Neutrophil (primary cell): ENCODE data around the gene CCDC102A.

Experiments
- H3K27ac ChIP-seq: fragments of 200-600 bp; sonication (generic); 2 replicates; pipeline ENCODE4 v1.5.1; 2016; ENCODE audit warnings: mild to moderate bottlenecking, moderate library complexity
- H3K27me3 ChIP-seq: fragments of 200-600 bp; sonication (generic); 2 replicates; pipeline ENCODE4 v1.6.0; 2016; ENCODE audit warnings: mild to moderate bottlenecking
- H3K36me3 ChIP-seq: fragments of 200-600 bp; sonication (generic); 2 replicates; pipeline ENCODE4 v1.5.1; 2017
- H3K4me1 ChIP-seq, 2 experiments: fragments of 200-600 bp in 1 of 2; sonication (generic) in 1 of 2; 1 replicate in 1 of 2; 2 replicates in 1 of 2; pipeline versions ENCODE4 v1.5.1 to v1.6.1; 2013 to 2016; ENCODE audit warnings: low read depth in 1 of 2, low read length in 1 of 2, mild to moderate bottlenecking in 1 of 2, moderate library complexity in 1 of 2; ENCODE audit not compliant: control insufficient read depth in 1 of 2, insufficient read depth in 1 of 2
- H3K4me3 ChIP-seq, 2 experiments: fragments of 200-600 bp in 1 of 2; sonication (generic) in 1 of 2; 1 replicate in 1 of 2; 2 replicates in 1 of 2; pipeline ENCODE4 v1.5.1; 2013 to 2016; ENCODE audit warnings: low read depth in 1 of 2, low read length in 1 of 2, mild to moderate bottlenecking in 1 of 2, moderate library complexity in 1 of 2
- H3K9me3 ChIP-seq: fragments of 200-600 bp; sonication (generic); 2 replicates; pipeline ENCODE4 v1.5.1; 2016
- CTCF ChIP-seq: fragments of 200-600 bp; sonication (generic); IDR thresholded peaks from 2 replicates; pipeline ENCODE4 v1.5.1; 2016; ENCODE audit warnings: antibody characterized with exemption

The CCDC102A gene

DNA sequence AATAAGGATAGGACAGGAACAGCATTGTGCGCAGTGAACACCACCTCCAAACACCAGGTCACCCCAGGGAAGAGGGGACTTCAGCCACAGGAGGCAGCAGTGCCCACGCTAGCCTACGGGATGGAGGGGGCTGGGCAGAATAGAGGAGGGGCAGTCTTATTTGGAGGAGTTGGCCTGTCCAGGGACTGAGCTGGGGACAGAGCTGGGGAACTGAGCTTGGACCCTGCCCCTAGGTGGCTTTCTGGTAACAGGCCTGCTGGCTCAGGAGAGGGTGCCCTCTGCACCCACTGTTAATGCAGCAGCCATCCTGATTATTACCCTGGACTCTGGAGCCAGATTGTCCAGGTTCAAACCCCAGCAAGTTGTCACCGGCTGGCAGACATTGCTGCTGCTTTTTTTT lies 9.3 kb downstream of the CCDC102A start:
- Histone ChIP-seq H3K4me3 (no peak overlapping the region), H3K4me1 (peaks cover 0 to 4% of the 10 kb centered on the region in 2 experiments), H3K36me3 (no peaks in the 10 kb centered on the region), H3K27me3 (peaks cover 29% of the 10 kb centered on the region), H3K9me3 (no peaks in the 10 kb centered on the region), H3K27ac (no peak overlapping the region)
- no peak for TF ChIP-seq CTCF

GRCh38 chr16:57526498-57526897 lies 9.9 kb downstream of the CCDC102A start:
- Histone ChIP-seq H3K9me3 (no peaks in the 10 kb centered on the region), H3K27me3 (peaks cover 24% of the 10 kb centered on the region), H3K4me3 (no peak overlapping the region), H3K36me3 (no peaks in the 10 kb centered on the region), H3K4me1 (peaks cover 0 to 4% of the 10 kb centered on the region in 2 experiments), H3K27ac (no peak overlapping the region)
- TF ChIP-seq CTCF: no peak

- peaks cover 0 to 4% of the 10 kb centered on the region in 2 experiments for H3K4me1 ChIP-seq
- no peak overlapping the region for H3K27ac ChIP-seq
- H3K4me3 ChIP-seq: no peak overlapping the region
- peaks cover 17% of the 10 kb centered on the region for H3K27me3 ChIP-seq
- no peaks in the 10 kb centered on the region for H3K9me3 ChIP-seq
- no peak for TF ChIP-seq CTCF
- no peaks in the 10 kb centered on the region for H3K36me3 ChIP-seq
These were observed 10.6 kb downstream of the CCDC102A start for GRCh38 chr16:57525761-57526160.

DNA sequence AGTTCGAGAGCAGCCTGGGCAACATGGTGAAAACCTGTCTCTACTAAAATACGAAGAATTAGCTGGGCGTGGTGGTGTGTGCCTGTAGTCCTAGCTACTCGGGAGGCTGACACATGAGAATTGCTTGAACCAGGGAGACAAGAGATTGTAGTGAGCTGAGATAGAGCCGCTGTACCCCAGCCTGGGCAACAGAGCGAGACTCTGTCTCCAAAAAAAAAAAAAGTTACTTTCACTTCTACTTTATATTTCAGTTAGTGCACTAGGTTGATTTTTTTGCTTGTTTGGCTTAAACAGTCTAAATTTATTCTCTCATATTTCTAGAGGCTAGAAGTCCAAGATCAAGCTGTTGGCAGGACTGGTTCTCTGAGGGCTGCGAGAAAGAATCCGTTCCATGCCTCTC lies 13.4 kb downstream of the CCDC102A start:
- H3K4me1 ChIP-seq: peaks cover 0 to 4% of the 10 kb centered on the region in 2 experiments
- H3K9me3 ChIP-seq: no peaks in the 10 kb centered on the region
- no peak for TF ChIP-seq CTCF
- H3K27ac ChIP-seq: no peak overlapping the region
- H3K27me3 ChIP-seq: no peaks in the 10 kb centered on the region
- no peak overlapping the region for H3K4me3 ChIP-seq
- no peaks in the 10 kb centered on the region for H3K36me3 ChIP-seq

GRCh38 chr16:57519796-57520360 lies 16.5 kb downstream of the CCDC102A start:
- H3K36me3 ChIP-seq: no peaks in the 10 kb centered on the region
- TF ChIP-seq CTCF: peak; percentile 83

More at GRCh38 chr16:57519796-57520360, 16.5 kb downstream of the CCDC102A start:
- H3K27ac ChIP-seq: no peak overlapping the region
- no peaks in the 10 kb centered on the region for H3K9me3 ChIP-seq
- no peaks in the 10 kb centered on the region for H3K27me3 ChIP-seq
- H3K4me3 ChIP-seq: no peak overlapping the region
- no peaks in the 10 kb centered on the region for H3K4me1 ChIP-seq
